HepG2 (cell line): ENCODE data around the gene NUDT2. TPM values are rescaled to one million over a fixed set of nuclear protein-coding genes. Genes with fewer than 3 reads are reported as not detected.
A peak's percentile ranks its signal among the peaks of the same experiment; 100 is the strongest.

ENCODE experiments used
- BRD4 ChIP-seq: sonication (generic); formaldehyde crosslinking; IDR thresholded peaks from 2 replicates; pipeline ENCODE4 v1.4.0; 2020; ENCODE audit warnings: missing genetic modification reagents
- DZIP1 ChIP-seq: sonication (generic); formaldehyde crosslinking; IDR thresholded peaks from 2 replicates; pipeline ENCODE4 v1.5.0; 2020; ENCODE audit warnings: mild to moderate bottlenecking, missing genetic modification reagents
- MAF1 ChIP-seq: sonication (generic); formaldehyde crosslinking; IDR thresholded peaks from 2 replicates; pipeline ENCODE4 v1.5.0; 2020; ENCODE audit warnings: missing genetic modification reagents, borderline replicate concordance
- NFE2L1 ChIP-seq: sonication (generic); formaldehyde crosslinking; IDR thresholded peaks from 2 replicates; pipeline ENCODE4 v1.4.0; 2020; ENCODE audit warnings: missing genetic modification reagents, mild to moderate bottlenecking, borderline replicate concordance
- NR1H2 ChIP-seq: sonication (generic); formaldehyde crosslinking; IDR thresholded peaks from 2 replicates; pipeline ENCODE4 v1.8.1; 2022; ENCODE audit warnings: low read depth, missing genetic modification reagents, borderline replicate concordance
- RERE ChIP-seq: IDR thresholded peaks from 2 replicates; pipeline ENCODE4 v1.6.1; 2016; ENCODE audit warnings: low read depth, missing genetic modification reagents, missing compliant biosample characterization
- SAFB2 ChIP-seq: sonication (generic); formaldehyde crosslinking; IDR thresholded peaks from 2 replicates; pipeline ENCODE4 v1.5.1; 2020; ENCODE audit warnings: missing genetic modification reagents, low read depth, mild to moderate bottlenecking, borderline replicate concordance
- SRSF4 ChIP-seq: fragments of 200-400 bp; formaldehyde crosslinking; IDR thresholded peaks from one replicate; pipeline ENCODE4 v1.6.1; 2018; ENCODE audit warnings: mild to moderate bottlenecking, low read depth, low read length, moderate library complexity; ENCODE audit not compliant: poor library complexity, severe bottlenecking
- THYN1 ChIP-seq: sonication (generic); formaldehyde crosslinking; IDR thresholded peaks from 2 replicates; pipeline ENCODE4 v1.8.1; 2023; ENCODE audit warnings: low read depth, mild to moderate bottlenecking, moderate library complexity, missing genetic modification reagents, borderline replicate concordance
- ZNF253 ChIP-seq: sonication (generic); formaldehyde crosslinking; IDR thresholded peaks from 2 replicates; pipeline ENCODE4 v1.8.0; 2022; ENCODE audit warnings: mild to moderate bottlenecking, missing genetic modification reagents, borderline replicate concordance
- ZNF879 ChIP-seq: sonication (generic); formaldehyde crosslinking; IDR thresholded peaks from 2 replicates; pipeline ENCODE4 v1.8.1; 2023; ENCODE audit warnings: missing genetic modification reagents
- polyA plus RNA-seq, 8 experiments: library from polyadenylated mRNA; depleted of rRNA in 3 of 8; stranded (reverse) in 7 of 8; unstranded in 1 of 8; fragments of >200 nt; fragmentation: Illumina TruSeq in 4 of 8; extraction: Trizol in 4 of 8; gene quantifications; 2 replicates each; pipeline versions ENCODE4 v1.2.1 to v1.2.3, GENCODE V29; 2011 to 2016; ENCODE audit warnings: low read depth in 4 of 8, missing spikeins in 1 of 8, mixed read lengths in 1 of 8; ENCODE audit not compliant: insufficient read depth in 1 of 8
- total RNA-seq, 5 experiments: library from RNA; depleted of rRNA; stranded (reverse); fragments of >200 nt; fragmentation: Illumina TruSeq; extraction: Trizol; gene quantifications; 2 replicates each; pipeline ENCODE4 v1.2.3, GENCODE V29; 2016; ENCODE audit warnings: low read depth in 1 of 5
- TF ChIP-seq, protein P1 (sequence below): IDR thresholded peaks from 2 replicates; pipeline ENCODE4 v1.6.1; 2016; ENCODE audit warnings: low read depth, control low read depth
- TF ChIP-seq, protein P2 (sequence below): sonication (generic); formaldehyde crosslinking; IDR thresholded peaks from 2 replicates; pipeline ENCODE4 v1.5.0; 2020; ENCODE audit warnings: missing genetic modification reagents
- TF ChIP-seq, protein P3 (sequence below): sonication (generic); formaldehyde crosslinking; IDR thresholded peaks from 2 replicates; pipeline ENCODE4 v1.8.0; 2022; ENCODE audit warnings: low read depth, missing genetic modification reagents

Gene NUDT2
- total and polyA plus RNA-seq, 2 of the 13 experiments (the other 11 are each of a cell fraction or from before 2014, with no cell fraction given), result 19.9 to 24.6 TPM

GRCh38 chr9:34380511-34381315 lies 51.3 kb downstream of the NUDT2 start (continued):
- no peak for TF ChIP-seq MAF1 (CRISPR knock-in tag)
- TF ChIP-seq, protein P1, sequence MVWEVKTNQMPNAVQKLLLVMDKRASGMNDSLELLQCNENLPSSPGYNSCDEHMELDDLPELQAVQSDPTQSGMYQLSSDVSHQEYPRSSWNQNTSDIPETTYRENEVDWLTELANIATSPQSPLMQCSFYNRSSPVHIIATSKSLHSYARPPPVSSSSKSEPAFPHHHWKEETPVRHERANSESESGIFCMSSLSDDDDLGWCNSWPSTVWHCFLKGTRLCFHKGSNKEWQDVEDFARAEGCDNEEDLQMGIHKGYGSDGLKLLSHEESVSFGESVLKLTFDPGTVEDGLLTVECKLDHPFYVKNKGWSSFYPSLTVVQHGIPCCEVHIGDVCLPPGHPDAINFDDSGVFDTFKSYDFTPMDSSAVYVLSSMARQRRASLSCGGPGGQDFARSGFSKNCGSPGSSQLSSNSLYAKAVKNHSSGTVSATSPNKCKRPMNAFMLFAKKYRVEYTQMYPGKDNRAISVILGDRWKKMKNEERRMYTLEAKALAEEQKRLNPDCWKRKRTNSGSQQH, result 0 out of 2 replicates have a peak, but pooled peaks have one; percentile 26
- TF ChIP-seq ZNF253 (CRISPR knock-in tag), result peak; percentile 67; the same call in 1 of the 2 replicates
- no peak for TF ChIP-seq SAFB2 (CRISPR knock-in tag)
- TF ChIP-seq, protein P2, sequence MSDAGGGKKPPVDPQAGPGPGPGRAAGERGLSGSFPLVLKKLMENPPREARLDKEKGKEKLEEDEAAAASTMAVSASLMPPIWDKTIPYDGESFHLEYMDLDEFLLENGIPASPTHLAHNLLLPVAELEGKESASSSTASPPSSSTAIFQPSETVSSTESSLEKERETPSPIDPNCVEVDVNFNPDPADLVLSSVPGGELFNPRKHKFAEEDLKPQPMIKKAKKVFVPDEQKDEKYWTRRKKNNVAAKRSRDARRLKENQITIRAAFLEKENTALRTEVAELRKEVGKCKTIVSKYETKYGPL (CRISPR knock-in tag), result peak; percentile 72
- TF ChIP-seq, protein P3, sequence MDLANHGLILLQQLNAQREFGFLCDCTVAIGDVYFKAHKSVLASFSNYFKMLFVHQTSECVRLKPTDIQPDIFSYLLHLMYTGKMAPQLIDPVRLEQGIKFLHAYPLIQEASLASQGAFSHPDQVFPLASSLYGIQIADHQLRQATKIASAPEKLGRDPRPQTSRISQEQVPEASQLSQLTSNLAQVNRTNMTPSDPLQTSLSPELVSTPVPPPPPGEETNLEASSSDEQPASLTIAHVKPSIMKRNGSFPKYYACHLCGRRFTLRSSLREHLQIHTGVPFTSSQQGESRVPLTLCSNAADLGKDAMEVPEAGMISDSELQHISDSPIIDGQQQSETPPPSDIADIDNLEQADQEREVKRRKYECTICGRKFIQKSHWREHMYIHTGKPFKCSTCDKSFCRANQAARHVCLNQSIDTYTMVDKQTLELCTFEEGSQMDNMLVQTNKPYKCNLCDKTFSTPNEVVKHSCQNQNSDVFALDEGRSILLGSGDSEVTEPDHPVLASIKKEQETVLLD (CRISPR knock-in tag), result peak; percentile 72
- TF ChIP-seq THYN1, result no peak
- TF ChIP-seq ZNF879, result peak; percentile 99
- TF ChIP-seq NFE2L1 (CRISPR knock-in tag), result no peak
- no peak for TF ChIP-seq SRSF4
- TF ChIP-seq BRD4 (CRISPR knock-in tag), result no peak
- TF ChIP-seq RERE (CRISPR knock-in tag), result 0 out of 2 replicates have a peak, but pooled peaks have one; percentile 28
- peak; percentile 78; the same call in 1 of the 2 replicates for TF ChIP-seq DZIP1
- peak; percentile 66; the same call in 1 of the 2 replicates for TF ChIP-seq NR1H2 (CRISPR knock-in tag)
